Neural crest cell (in vitro differentiated cells): ENCODE measurements around the gene ZSCAN18. TPM values are rescaled to one million over a fixed set of nuclear protein-coding genes. Genes with fewer than 3 reads are reported as not detected.
"Not testable (repeated sequence)": the region's sequence is repeated elsewhere in the genome, so short reads cannot be mapped to it uniquely, and the experiment has no call there.

Experiments
- DNase-seq: peaks from one replicate; pipeline ENCODE4 v3.0.0; 2021; ENCODE audit warnings: low read depth, mixed read lengths, low spot score
- H3K27ac Mint-ChIP-seq: one replicate; pipeline ENCODE4 v1.8.0; 2021; ENCODE audit warnings: mild to moderate bottlenecking, mixed read lengths; ENCODE audit not compliant: unreplicated experiment
- H3K27me3 Mint-ChIP-seq: 2 replicates; pipeline ENCODE4 v1.8.0; 2021; ENCODE audit warnings: low read depth, mild to moderate bottlenecking, mixed read lengths
- H3K36me3 Mint-ChIP-seq: 2 replicates; pipeline ENCODE4 v1.8.0; 2021; ENCODE audit warnings: low read depth, mild to moderate bottlenecking, mixed read lengths
- H3K4me1 Mint-ChIP-seq: 2 replicates; pipeline ENCODE4 v1.8.0; 2021; ENCODE audit warnings: mixed read lengths
- H3K4me3 Mint-ChIP-seq: one replicate; pipeline ENCODE4 v1.8.0; 2021; ENCODE audit warnings: mild to moderate bottlenecking, mixed read lengths
- H3K9me3 Mint-ChIP-seq: 2 replicates; pipeline ENCODE4 v1.8.0; 2021; ENCODE audit warnings: mixed read lengths
- long read RNA-seq: library from polyadenylated mRNA; unstranded; transcript quantifications from one replicate; pipeline ENCODE4 v2.0.0, GENCODE V29; 2020
- total RNA-seq: library from RNA; stranded (reverse); gene quantifications from 2 replicates; pipeline ENCODE4 v1.2.1, GENCODE V29; 2021
- TF ChIP-seq, protein P1 (sequence below): fragments of 200-600 bp; sonication (generic); conservative IDR thresholded peaks from 2 replicates; pipeline ENCODE4 v1.5.0; 2021; ENCODE audit warnings: antibody characterized with exemption, mild to moderate bottlenecking

The ZSCAN18 gene
- total RNA-seq, result 56.6 and 58.8 TPM in 2 replicates
- long read RNA-seq, partial matches to known transcripts, result 0 of 1 reads
- long read RNA-seq, other reads (novel, unspliced or antisense), result 1 of 1 reads

GRCh38 chr19:58097781-58098681, at the start of gene ZSCAN18:
Gene ZSCAN18, minus strand, starts transcription at chr19:58098231. Its CDS starts 7,964 bp downstream, at chr19:58090267.
- H3K27ac Mint-ChIP-seq, result peak within 1 kb of the TSS; percentile 100
- peaks cover 15% of the 10 kb centered on the region for H3K36me3 Mint-ChIP-seq
- H3K27me3 Mint-ChIP-seq, result no peaks in the 10 kb centered on the region
- peak within 1 kb of the TSS; percentile 85 for H3K4me3 Mint-ChIP-seq
- peaks cover 6% of the 10 kb centered on the region for H3K4me1 Mint-ChIP-seq
- DNase-seq, result peak; percentile 98
- H3K9me3 Mint-ChIP-seq, result peaks cover 9% of the 10 kb centered on the region
- TF ChIP-seq, protein P1, sequence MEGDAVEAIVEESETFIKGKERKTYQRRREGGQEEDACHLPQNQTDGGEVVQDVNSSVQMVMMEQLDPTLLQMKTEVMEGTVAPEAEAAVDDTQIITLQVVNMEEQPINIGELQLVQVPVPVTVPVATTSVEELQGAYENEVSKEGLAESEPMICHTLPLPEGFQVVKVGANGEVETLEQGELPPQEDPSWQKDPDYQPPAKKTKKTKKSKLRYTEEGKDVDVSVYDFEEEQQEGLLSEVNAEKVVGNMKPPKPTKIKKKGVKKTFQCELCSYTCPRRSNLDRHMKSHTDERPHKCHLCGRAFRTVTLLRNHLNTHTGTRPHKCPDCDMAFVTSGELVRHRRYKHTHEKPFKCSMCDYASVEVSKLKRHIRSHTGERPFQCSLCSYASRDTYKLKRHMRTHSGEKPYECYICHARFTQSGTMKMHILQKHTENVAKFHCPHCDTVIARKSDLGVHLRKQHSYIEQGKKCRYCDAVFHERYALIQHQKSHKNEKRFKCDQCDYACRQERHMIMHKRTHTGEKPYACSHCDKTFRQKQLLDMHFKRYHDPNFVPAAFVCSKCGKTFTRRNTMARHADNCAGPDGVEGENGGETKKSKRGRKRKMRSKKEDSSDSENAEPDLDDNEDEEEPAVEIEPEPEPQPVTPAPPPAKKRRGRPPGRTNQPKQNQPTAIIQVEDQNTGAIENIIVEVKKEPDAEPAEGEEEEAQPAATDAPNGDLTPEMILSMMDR, result no peak

DNA sequence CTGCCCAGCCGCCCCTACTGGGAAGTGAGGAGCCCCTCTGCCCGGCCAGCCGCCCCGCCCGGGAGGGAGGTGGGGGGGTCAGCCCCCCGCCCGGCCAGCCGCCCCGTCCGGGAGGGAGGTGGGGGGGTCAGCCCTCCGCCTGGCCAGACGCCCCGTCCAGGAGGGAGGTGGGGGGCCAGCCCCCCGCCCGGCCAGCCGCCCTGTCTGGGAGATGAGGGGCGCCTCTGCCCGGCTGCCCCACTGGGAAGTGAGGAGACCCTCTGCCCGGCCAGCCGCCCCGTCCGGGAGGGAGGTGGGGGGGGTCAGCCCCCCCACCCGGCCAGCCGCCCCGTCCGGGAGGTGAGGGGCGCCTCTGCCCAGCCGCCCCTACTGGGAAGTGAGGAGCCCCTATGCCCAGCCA, 49.4 kb upstream of the ZSCAN18 start:
- not testable (repeated sequence) for DNase-seq, H3K27ac Mint-ChIP-seq, H3K27me3 Mint-ChIP-seq, H3K4me3 Mint-ChIP-seq
- Mint-ChIP-seq H3K4me1 (peaks cover 20% of the 10 kb centered on the region), H3K36me3 (peaks cover 42% of the 10 kb centered on the region), H3K9me3 (peaks cover 16% of the 10 kb centered on the region)

GRCh38 chr19:58145849-58146248, 47.8 kb upstream of the ZSCAN18 start:
- Mint-ChIP-seq H3K27ac (no peak overlapping the region), H3K4me1 (peaks cover 11% of the 10 kb centered on the region), H3K27me3 (no peaks in the 10 kb centered on the region), H3K4me3 (peak overlapping the region; percentile 71), H3K9me3 (peaks cover 16% of the 10 kb centered on the region), H3K36me3 (peaks cover 42% of the 10 kb centered on the region)
- DNase-seq, result no peak
- TF ChIP-seq, protein P1, result no peak

GRCh38 chr19:58134244-58134643, 36.2 kb upstream of the ZSCAN18 start:
- peaks cover 29% of the 10 kb centered on the region for H3K9me3 Mint-ChIP-seq

DNA sequence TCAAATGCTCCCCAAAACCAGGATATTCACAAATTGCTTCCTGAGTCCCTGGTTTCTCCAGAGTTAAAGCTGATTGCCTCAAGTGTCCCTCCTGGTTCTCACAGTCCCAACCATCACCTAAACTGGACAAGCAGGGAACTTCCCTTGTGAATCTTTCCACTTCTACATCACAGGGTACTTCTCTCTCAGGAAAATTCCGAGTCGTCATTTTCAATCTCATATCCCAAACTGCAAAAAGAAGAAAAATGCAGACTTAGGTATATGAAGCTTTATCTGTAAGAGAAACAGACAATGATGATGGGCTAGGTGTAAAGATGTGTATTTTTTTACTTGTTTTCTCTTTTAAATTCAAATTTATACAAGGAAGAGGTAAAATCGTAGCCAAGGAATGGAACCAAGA, 31.3 kb upstream of the ZSCAN18 start:
- peaks cover 41% of the 10 kb centered on the region for H3K9me3 Mint-ChIP-seq
- peaks cover 87% of the 10 kb centered on the region for H3K36me3 Mint-ChIP-seq
- no peaks in the 10 kb centered on the region for H3K27me3 Mint-ChIP-seq
- H3K4me3 Mint-ChIP-seq, result no peak overlapping the region
- H3K27ac Mint-ChIP-seq, result no peak overlapping the region
- no peaks in the 10 kb centered on the region for H3K4me1 Mint-ChIP-seq
- TF ChIP-seq, protein P1, result no peak
- no peak for DNase-seq

More at GRCh38 chr19:58134244-58134643, 36.2 kb upstream of the ZSCAN18 start:
- Mint-ChIP-seq H3K36me3 (peaks cover 83% of the 10 kb centered on the region), H3K27ac (no peak overlapping the region), H3K27me3 (no peaks in the 10 kb centered on the region), H3K4me3 (peak overlapping the region; percentile 41), H3K4me1 (no peaks in the 10 kb centered on the region)
- DNase-seq, result no peak
- TF ChIP-seq, protein P1, result no peak
